NCI-H146 treated with DMSO at 0.1 percent for 48 hours (cell line): Measurements from ENCODE around the gene AKNAD1.

Experiments used
- DNase-seq: peaks from one replicate; lab custom pipeline; 2025; ENCODE audit not compliant: unreplicated experiment; lab: John Stamatoyannopoulos, UW

AKNAD1 gene

GRCh38 chr1:108863984-108864383 lies 7.1 kb upstream of the AKNAD1 start:
- DNase-seq, result no peak

GRCh38 chr1:108862698-108863477 lies 6.0 kb upstream of the AKNAD1 start:
- DNase-seq, result no peak

GRCh38 chr1:108862017-108862610 lies 5.2 kb upstream of the AKNAD1 start:
- no peak for DNase-seq

- no peak for DNase-seq
These were observed 4.7 kb upstream of the AKNAD1 start for GRCh38 chr1:108861566-108861965.

GRCh38 chr1:108860190-108860907 lies 3.5 kb upstream of the AKNAD1 start:
- no peak for DNase-seq

- no peak for DNase-seq
These were observed 1.5 kb upstream of the AKNAD1 start for GRCh38 chr1:108858230-108858950.

- no peak for DNase-seq
These were observed 2.5 kb downstream of the AKNAD1 start for GRCh38 chr1:108854221-108855019.

GRCh38 chr1:108852221-108852975 lies 4.5 kb downstream of the AKNAD1 start:
- DNase-seq, result no peak

GRCh38 chr1:108851567-108851966 lies 5.3 kb downstream of the AKNAD1 start:
- DNase-seq, result no peak

GRCh38 chr1:108850929-108851328 lies 6.0 kb downstream of the AKNAD1 start:
- DNase-seq, result no peak

GRCh38 chr1:108848806-108849205 lies 8.1 kb downstream of the AKNAD1 start:
- no peak for DNase-seq

GRCh38 chr1:108847494-108847893 lies 9.4 kb downstream of the AKNAD1 start:
- no peak for DNase-seq

GRCh38 chr1:108845991-108846390 lies 10.9 kb downstream of the AKNAD1 start:
- no peak for DNase-seq

GRCh38 chr1:108845446-108845845 lies 11.4 kb downstream of the AKNAD1 start:
- DNase-seq, result no peak

GRCh38 chr1:108843390-108844137 lies 13.3 kb downstream of the AKNAD1 start:
- DNase-seq, result no peak

GRCh38 chr1:108842525-108843181 lies 14.2 kb downstream of the AKNAD1 start:
- no peak for DNase-seq

GRCh38 chr1:108841703-108842102 lies 15.2 kb downstream of the AKNAD1 start:
- DNase-seq, result no peak

- no peak for DNase-seq
These were observed 24.0 kb downstream of the AKNAD1 start for GRCh38 chr1:108832929-108833328.

GRCh38 chr1:108831225-108831624 lies 25.7 kb downstream of the AKNAD1 start:
- DNase-seq, result no peak
